GM12891 (cell line): ENCODE measurements around the gene WRNIP1.
"Not testable (repeated sequence)": the region's sequence is repeated elsewhere in the genome, so short reads cannot be mapped to it uniquely, and the experiment has no call there.

Experiments
- DNase-seq: peaks from one replicate; pipeline ENCODE4 v3.0.0; 2011; ENCODE audit warnings: low spot score; ENCODE audit not compliant: insufficient read length
- FAIRE-seq: peaks from 2 replicates; lab custom pipeline; 2011; peaks lifted over from hg19 to GRCh38; lab: Jason Lieb, UNC
- PAX5 ChIP-seq: IDR thresholded peaks from 2 replicates; pipeline ENCODE4 v1.6.1; 2011; ENCODE audit warnings: low read length, moderate library complexity, mild to moderate bottlenecking; ENCODE audit not compliant: insufficient read depth, severe bottlenecking
- POLR2A ChIP-seq: IDR thresholded peaks from 2 replicates; pipeline ENCODE4 v1.6.1; 2011; ENCODE audit warnings: low read depth, low read length, control low read depth
- POLR2AphosphoS5 ChIP-seq: IDR thresholded peaks from 2 replicates; pipeline ENCODE4 v1.6.1; 2011; ENCODE audit warnings: low read depth, low read length, control low read depth
- POU2F2 ChIP-seq: IDR thresholded peaks from 2 replicates; pipeline ENCODE4 v1.6.1; 2011; ENCODE audit warnings: low read depth, mild to moderate bottlenecking, control low read depth, low read length, moderate library complexity
- SPI1 ChIP-seq: IDR thresholded peaks from 2 replicates; pipeline ENCODE4 v1.6.1; 2011; ENCODE audit warnings: low read depth, low read length, control low read depth
- TAF1 ChIP-seq: IDR thresholded peaks from 2 replicates; pipeline ENCODE4 v1.6.1; 2011; ENCODE audit warnings: low read depth, low read length, control low read depth

The WRNIP1 gene

DNA sequence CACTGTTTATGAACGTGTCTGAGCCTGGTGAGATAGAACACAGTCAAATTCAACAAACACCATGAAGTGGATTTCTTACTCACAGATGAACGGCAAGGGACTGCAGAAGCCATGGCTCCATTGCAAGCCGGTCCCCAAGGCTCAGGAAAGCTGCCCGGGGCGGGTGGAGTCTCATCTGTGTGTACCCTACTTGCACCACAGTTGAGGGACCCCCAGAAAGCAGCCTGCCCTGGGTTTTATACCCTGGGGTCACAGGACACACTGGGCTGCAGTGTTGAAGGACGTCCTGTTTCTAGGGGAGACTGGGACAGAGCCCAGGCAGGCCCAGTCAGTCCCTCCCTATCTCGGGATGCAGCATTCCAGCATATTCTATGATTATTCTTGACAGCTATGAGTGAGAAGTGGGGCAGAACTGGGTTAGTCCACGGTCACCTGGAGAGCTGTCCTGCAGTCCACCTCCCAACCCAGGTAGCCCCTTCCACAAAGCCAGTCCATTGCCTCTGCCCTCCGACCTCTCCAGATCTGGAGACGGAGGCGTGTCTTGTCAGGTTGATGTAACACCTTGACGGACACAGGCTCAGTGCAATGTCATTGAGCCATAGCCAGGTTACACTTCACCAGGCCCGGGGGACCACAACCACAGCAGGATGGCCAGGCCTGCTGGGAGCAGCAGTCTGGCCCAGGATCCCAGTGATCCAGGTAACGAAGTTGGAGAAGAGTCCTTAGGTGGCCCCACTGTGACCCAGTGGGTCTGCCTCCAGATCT, 35.5 kb downstream of the WRNIP1 start:
- DNase-seq, result no peak
- TF ChIP-seq PAX5 (no peak), SPI1 (no peak), POU2F2 (no peak), POLR2A (no peak), TAF1 (no peak), POLR2AphosphoS5 (no peak)
- no peak for FAIRE-seq

DNA sequence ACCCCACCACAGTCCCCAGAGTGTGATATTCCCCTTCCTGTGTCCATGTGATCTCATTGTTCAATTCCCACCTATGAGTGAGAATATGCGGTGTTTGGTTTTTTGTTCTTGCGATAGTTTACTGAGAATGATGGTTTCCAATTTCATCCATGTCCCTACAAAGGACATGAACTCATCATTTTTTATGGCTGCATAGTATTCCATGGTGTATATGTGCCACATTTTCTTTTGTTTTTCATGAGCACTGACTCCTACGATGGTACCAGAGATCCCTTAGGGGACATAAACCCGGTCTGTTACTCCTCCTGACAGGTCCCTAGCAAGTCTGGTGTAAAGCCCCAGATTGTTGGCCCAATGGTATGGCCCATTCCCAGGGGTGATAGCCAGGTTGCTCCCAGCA, 36.5 kb downstream of the WRNIP1 start:
- DNase-seq, FAIRE-seq: not testable (repeated sequence)

DNA sequence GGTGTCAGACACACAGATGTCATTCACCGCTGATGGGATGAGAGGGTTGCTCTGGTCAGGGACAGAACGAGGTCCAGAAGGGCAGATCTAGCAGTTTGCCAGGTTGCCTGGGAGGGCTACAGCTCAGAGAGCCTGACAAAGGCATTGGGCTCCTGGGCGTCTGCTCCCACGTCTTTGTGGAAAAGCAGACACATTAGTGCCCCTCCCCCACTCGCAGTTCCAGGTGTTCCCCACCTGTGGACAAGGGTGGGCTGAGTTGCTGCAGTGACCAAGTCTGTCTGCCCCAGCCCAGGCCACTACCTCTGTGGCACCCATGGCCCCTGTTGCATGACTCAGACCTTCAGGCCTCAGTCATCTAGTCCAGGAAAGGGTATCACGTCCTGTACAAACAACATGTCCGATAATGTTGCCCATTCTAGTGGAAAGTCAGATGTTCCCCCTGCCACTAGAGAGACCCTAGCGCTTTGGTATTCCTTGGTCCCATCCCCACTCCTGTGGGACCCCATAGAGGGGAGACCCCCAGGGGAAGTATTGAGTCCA, 37.4 kb downstream of the WRNIP1 start:
- FAIRE-seq (no peak), DNase-seq (no peak)
- no peak for TF ChIP-seq POLR2AphosphoS5
- no peak for TF ChIP-seq POLR2A
- no peak for TF ChIP-seq POU2F2
- TF ChIP-seq SPI1, result no peak
- TF ChIP-seq TAF1, result no peak
- TF ChIP-seq PAX5, result no peak

DNA sequence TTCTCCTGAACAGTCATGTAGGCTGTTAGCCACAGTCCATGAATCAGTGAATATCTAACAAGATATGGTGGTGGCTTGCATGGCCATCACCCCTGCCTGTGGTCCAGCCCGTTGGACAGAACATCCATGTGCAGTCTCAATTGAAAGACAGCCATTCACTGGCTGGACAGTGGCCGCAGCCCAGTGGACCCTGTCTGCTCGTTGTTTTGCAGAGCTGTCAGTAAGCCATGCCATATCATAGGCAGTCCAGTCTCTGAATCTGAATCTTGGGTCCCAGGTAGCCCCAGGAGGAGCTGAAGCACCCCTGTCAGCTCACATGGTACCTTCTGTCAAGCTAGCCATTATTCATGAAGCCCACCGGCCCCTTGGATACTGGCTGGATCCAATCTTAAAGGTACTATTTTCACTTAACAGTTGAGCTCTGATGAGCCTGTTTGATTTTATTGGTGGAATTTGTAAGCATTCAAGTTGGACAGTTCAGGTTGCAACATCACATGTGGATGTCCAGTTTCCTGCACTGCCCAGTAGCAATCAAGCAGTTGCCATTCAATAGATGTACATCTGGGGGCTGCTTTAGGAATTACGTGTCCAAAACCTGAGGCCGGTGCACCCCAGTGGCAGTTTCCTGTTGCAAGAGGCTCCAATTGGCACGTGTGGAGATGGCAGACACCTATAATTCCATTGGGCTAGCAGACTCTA, 38.7 kb downstream of the WRNIP1 start:
- no peak for FAIRE-seq
- TF ChIP-seq PAX5, result no peak
- no peak for TF ChIP-seq POLR2AphosphoS5
- TF ChIP-seq POU2F2, result no peak
- TF ChIP-seq POLR2A, result no peak
- no peak for TF ChIP-seq SPI1
- TF ChIP-seq TAF1, result no peak
- DNase-seq, result no peak

DNA sequence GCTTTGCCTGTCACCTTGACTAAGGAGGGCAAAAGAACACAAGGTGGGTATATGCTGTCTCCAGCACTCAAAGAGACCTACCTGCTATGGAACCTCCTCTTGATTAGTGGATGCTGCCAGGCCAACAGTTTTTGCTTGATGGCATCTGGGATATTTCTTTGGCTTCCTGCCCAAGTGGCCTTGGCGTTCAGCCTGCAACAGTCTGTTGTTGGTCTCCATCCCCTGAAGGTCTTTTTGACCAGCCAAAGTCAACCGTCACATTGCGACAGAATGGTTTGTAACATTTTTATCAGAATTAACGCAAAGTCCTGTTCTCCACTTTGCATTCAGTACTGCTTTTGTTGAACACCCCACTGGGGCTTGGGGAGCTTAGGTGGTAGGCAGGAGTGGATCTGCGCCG, 39.3 kb downstream of the WRNIP1 start:
- DNase-seq (no peak), FAIRE-seq (no peak)
- TF ChIP-seq TAF1, result no peak
- no peak for TF ChIP-seq POU2F2
- TF ChIP-seq POLR2A, result no peak
- TF ChIP-seq PAX5, result no peak
- TF ChIP-seq POLR2AphosphoS5, result no peak
- no peak for TF ChIP-seq SPI1

DNA sequence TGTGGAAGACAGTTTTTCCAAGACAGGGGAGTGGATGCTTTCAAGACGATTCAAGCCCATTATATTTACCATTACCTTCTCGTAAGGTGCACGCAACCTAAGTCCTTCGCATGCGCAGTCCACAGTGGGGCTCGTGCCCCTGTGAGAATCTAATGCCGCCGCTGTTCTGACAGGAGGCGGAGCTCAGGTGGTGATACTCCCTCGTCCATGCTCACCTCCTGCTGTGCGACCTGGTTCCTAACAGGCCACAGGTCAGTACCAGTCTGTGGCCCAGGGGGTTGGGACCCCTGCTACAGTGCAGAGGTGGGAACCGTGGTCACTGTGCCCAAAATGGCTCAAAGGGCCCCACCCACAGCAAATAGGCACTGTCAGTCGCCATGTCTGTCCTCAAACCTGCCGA, 39.8 kb downstream of the WRNIP1 start:
- TF ChIP-seq POLR2A (no peak), PAX5 (no peak), POLR2AphosphoS5 (no peak), POU2F2 (no peak), TAF1 (no peak), SPI1 (no peak)
- no peak for FAIRE-seq
- DNase-seq, result no peak

DNA sequence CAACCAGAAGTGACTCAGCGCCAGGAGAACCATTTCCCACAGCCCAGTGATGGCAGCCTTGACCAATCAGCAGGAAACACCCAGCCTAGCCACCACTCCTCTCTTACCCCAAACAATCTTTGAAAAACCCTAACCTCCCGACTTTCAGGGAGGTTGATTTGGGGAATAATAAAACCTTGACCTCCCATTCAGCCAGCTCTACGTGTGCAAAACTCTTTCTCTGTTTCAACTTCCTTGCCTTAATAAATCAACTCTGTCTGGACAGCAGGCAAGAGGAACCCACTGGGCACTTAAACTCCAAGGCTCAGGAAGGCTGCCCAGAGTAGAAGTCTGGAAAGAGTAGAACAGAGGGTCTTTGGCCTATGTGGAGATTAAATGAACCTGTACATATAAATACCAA, 41.5 kb downstream of the WRNIP1 start:
- FAIRE-seq (no peak), DNase-seq (no peak)
- TF ChIP-seq POLR2A (no peak), TAF1 (no peak), POLR2AphosphoS5 (no peak)

DNA sequence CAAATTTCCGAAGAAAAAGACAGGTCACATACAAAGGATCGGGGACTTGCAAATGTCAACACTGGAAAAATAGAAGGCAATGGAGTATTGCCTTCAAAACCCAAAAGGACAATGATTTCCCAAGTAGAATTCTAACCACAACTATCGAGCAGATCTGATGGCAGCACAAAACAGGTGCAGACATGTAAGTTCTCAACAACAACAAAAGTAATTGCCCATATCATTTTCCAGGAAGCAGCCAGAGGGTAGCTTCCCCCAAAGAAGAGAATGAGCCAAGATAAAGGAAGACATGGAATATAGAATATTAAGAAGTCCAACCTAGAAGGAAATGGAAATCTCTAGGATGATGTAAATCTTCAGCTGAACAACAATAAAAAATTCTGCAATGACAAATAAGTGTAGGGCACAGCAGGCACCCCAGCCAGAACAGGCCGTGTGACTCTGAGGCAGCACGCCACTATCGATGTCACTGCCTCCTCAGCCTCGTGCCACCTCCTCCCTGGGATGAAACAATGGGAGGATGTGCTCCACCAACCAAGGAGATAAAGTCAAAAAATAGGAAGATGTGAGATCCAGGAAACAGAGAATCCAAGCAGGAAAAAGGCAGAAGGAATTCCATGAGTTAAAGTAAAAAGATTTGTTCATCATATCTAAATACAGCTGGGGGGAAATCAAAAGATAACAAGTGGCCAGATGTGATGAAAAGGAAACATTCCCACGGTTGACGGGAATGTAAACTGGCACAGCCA, 42.3 kb downstream of the WRNIP1 start:
- TF ChIP-seq PAX5 (no peak), POU2F2 (no peak)
- FAIRE-seq (no peak), DNase-seq (no peak)

DNA sequence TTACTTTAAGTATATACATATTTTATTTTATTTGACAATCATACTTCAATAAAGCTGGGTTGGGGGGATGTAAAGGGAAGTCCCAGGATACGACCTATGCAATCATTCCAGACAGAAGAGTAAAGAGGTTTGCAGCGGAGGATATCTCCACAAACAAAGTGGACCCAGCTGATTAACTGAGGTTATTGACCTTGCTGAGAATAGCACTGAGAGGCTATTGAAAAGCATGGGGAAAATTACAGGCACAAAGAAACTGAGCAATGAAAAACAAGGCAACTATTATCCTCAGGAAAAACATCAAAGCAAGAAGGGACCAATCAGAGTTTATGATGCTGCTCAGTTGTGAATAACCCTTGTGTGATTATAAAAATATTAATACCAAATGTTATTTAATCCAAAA, 43.8 kb downstream of the WRNIP1 start:
- FAIRE-seq, result no peak
- DNase-seq, result no peak
- TF ChIP-seq SPI1 (no peak), POU2F2 (no peak), PAX5 (no peak), POLR2AphosphoS5 (no peak), TAF1 (no peak), POLR2A (no peak)

DNA sequence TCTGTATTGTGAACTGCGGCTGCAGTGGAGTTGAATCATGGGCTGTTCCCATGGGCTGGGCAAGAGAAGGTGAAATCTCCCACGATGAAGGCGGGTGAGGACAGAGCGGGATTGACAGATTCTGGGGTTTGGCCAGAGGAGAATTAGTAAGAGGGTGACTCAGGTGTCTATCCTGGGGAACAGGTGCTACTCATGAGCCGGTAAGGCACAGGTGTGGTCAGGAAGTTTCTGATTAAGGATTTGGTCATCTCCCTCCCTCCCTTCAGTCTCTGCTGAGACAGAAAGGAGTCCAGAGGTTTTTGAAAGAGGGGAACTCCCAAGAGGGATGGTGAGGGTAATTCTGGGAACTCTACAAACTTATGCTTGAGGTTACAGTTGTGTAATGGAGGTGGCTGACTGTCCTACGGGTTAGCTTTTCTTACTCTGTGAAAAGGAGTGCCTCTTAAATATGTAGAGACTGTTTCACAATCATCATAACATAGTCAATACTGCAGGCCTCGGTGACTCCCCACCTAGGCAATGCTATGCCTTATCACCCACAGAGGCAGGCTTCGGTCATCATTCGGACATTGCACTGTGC, 45.0 kb downstream of the WRNIP1 start:
- TF ChIP-seq SPI1, result no peak
- TF ChIP-seq TAF1, result no peak
- TF ChIP-seq POLR2AphosphoS5, result no peak
- no peak for TF ChIP-seq POU2F2
- no peak for TF ChIP-seq PAX5
- no peak for TF ChIP-seq POLR2A
- DNase-seq, result no peak
- no peak for FAIRE-seq
